GM18519 (cell line): ENCODE data around the gene SLC39A11.
"Not testable (repeated sequence)": the region's sequence is repeated elsewhere in the genome, so short reads cannot be mapped to it uniquely, and the experiment has no call there.

Experiments used
- ATAC-seq: cut with Tn5 transposase; IDR thresholded peaks from one replicate; pipeline ENCODE4 v1.9.1; 2021; ENCODE audit warnings: mild to moderate bottlenecking, moderate library complexity; ENCODE audit not compliant: unreplicated experiment, low FRiP score

Gene SLC39A11

GRCh38 chr17:72648702-72649101 is 443.8 kb downstream of the SLC39A11 start:
- no peak for ATAC-seq

GRCh38 chr17:72646176-72646575 is 446.3 kb downstream of the SLC39A11 start:
- ATAC-seq, result no peak

- ATAC-seq, result no peak
Observed at GRCh38 chr17:72644492-72644891, 448.0 kb downstream of the SLC39A11 start.

GRCh38 chr17:72643575-72644216 is 448.8 kb downstream of the SLC39A11 start:
- ATAC-seq, result no peak

GRCh38 chr17:72642720-72643119 is 449.8 kb downstream of the SLC39A11 start:
- ATAC-seq, result no peak

- ATAC-seq, result no peak
Observed at GRCh38 chr17:72640415-72641165, 451.9 kb downstream of the SLC39A11 start.

GRCh38 chr17:72639711-72640110 is 452.8 kb downstream of the SLC39A11 start:
- ATAC-seq, result no peak

GRCh38 chr17:72638932-72639331 is 453.6 kb downstream of the SLC39A11 start:
- not testable (repeated sequence) for ATAC-seq

GRCh38 chr17:72635034-72635635 is 457.4 kb downstream of the SLC39A11 start:
- ATAC-seq, result no peak

GRCh38 chr17:72634621-72635020 is 457.9 kb downstream of the SLC39A11 start:
- ATAC-seq, result no peak

GRCh38 chr17:72631949-72632684 is 460.4 kb downstream of the SLC39A11 start:
- no peak for ATAC-seq

- ATAC-seq, result no peak
Observed at GRCh38 chr17:72631568-72631948, 460.9 kb downstream of the SLC39A11 start.

GRCh38 chr17:72624652-72625051 is 467.8 kb downstream of the SLC39A11 start:
- no peak for ATAC-seq

GRCh38 chr17:72624226-72624625 is 468.3 kb downstream of the SLC39A11 start:
- no peak for ATAC-seq

GRCh38 chr17:72622661-72623433 is 469.6 kb downstream of the SLC39A11 start:
- no peak for ATAC-seq

- no peak for ATAC-seq
Observed at GRCh38 chr17:72619976-72620650, 472.4 kb downstream of the SLC39A11 start.

- no peak for ATAC-seq
Observed at GRCh38 chr17:72618001-72618509, 474.4 kb downstream of the SLC39A11 start.

GRCh38 chr17:72617557-72617956 is 474.9 kb downstream of the SLC39A11 start:
- no peak for ATAC-seq

- ATAC-seq, result no peak
Observed at GRCh38 chr17:72616447-72616846, 476.0 kb downstream of the SLC39A11 start.

GRCh38 chr17:72615627-72615991 is 476.9 kb downstream of the SLC39A11 start:
- ATAC-seq, result no peak
